ENCODE data around the gene RPA3.
A peak's percentile ranks its signal among the peaks of the same experiment; 100 is the strongest.

Gene RPA3

DNA sequence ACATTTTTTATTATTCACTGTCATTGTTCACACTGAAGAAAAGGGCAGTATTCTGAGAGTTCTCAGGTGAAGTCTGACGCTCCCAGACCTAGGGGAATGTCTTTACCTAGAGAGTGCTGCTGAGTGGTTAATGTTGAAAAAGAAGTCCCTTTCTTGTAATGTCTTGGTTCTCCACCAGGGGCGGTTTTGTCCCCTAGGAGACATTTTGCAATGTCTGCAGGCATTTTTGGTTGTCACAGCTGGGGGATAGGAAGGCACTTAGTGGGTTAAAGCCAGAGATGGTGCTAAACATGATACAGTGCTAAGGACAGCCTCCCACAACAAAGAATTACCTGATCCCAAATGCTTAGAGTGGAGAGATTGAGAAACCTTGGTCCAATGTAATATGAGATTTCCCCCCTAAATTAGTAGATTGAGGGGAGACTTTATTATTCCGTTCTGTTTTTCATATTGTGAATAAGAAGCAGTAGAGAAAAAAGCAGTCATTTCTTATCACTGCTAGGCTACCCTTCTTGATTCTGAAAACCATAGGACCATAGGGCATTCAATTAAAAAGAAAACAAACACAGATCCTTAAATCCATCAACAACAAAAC, 64.7 kb downstream of the RPA3 start:
- DNase-seq (ENCODE audit: low spot score), result peak; percentile 61

DNA sequence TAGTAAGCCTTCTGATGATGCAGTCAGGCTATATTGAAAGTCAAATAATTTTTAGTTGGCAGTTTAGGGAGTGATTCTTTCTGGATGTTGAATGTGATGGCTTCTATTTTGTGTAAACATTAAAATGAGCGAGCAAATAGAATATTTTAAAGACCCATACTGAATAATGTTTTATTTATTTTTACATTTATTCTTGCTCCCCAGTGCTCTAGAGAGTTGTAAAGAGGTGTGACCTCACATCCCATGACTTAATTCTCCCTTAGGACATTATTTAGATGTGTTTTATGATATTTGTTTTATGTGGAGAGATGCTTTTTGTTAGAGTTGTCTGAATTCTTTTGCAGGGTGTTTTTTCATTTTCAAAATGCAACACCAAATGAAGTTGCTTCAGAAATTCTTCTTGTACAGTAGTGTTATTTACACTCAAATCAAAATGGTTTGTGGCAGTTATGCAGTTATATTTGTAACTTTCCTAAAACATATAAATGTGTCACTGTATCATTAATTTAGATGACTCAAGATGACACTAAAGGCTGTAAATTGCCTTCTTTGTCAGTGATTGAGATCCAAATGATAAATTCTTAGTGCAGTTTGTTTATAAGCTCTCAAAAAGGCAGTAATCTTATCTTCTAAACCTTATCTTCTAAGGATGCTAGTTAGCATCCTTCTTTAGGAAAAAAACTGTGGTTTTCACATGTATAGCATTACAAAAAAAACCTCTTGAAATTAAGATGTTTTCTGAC, 65.4 kb downstream of the RPA3 start:
- DNase-seq (ENCODE audit: low spot score), result no peak

DNA sequence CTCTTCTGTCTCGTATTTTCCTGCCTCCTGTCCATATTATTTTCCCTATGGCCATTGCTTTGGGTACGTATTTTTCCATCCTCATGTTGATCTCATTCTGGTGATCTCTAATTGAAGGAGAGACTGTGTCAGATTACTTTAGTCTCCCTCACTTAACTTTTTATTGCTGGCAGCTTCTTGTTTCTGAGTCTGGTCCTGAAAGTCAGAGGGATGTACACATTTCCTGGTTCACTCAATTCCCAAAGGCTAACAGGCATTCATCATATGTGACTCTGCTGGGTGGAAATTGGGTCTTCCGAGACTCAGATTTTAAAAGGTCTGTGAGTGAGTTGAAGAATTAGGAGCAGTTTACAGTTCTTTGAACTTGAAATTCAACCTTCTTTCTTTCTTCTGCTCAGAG, 66.9 kb downstream of the RPA3 start:
- DNase-seq (ENCODE audit: low spot score), result no peak

DNA sequence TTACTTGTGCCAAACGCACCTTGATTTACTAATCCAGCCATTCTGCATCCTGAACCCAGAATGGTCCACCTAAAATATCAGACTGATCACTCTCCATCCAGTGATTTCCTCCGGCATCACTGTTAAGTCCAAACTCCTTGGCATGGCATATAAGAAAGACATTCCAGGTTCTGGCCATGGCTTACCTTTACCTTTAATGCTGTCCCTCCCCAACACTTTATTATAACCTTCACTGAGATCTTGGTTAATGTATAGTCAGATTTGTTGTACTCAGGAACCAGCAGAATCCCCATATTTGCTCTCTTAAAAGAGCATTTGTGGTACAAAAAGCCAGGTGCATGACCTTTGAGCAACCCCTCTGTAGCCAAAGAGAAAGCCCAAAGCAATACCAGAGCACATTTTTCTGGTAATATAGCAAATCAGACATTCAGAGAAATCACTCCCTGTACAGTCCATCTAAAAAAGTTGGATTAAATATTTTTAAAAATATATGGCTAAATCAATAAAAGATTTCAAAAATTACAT, 67.7 kb downstream of the RPA3 start:
- DNase-seq (ENCODE audit: low spot score), result no peak

- DNase-seq (ENCODE audit: low spot score), result no peak
Observed at GRCh38 chr7:7647495-7648036, 70.8 kb downstream of the RPA3 start.

GRCh38 chr7:7642081-7642480, 76.3 kb downstream of the RPA3 start:
- no peak for DNase-seq (ENCODE audit: low spot score)

DNA sequence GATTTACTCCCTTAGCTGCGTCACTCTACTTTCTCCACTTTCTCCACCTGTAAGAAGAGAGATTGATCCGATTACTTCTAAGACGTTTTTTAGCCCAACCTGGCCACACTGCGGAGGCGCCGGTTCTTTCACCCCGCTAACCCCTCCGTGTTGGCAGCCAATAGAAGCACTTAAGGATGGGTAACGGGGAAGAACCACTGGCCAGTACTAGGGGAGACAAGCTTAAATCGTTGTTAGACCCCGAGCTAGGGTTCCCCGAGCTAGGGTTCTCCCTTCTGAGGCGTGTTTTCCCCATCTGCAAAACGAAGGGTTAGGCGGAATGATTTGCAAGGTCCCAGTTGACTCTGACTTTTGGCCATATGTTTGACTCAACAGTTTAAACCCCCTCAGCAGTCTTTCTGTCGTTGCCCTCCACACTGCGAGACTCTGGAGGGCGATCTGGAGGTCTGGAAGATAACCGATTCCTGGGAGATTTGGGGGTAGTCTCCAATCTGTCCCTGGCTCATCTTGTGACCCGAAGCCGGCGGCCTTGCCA, 77.2 kb downstream of the RPA3 start:
- DNase-seq (ENCODE audit: low spot score), result no peak

- DNase-seq (ENCODE audit: low spot score), result peak; percentile 100
Observed at GRCh38 chr7:7640221-7641128, 77.9 kb downstream of the RPA3 start, which contains the start of gene UMAD1. Gene UMAD1, plus strand, starts transcription at chr7:7640752. Its CDS starts 32,620 bp downstream, at chr7:7673372.

- DNase-seq (ENCODE audit: low spot score), result no peak
Observed at GRCh38 chr7:7639847-7640220, 78.6 kb downstream of the RPA3 start.

DNA sequence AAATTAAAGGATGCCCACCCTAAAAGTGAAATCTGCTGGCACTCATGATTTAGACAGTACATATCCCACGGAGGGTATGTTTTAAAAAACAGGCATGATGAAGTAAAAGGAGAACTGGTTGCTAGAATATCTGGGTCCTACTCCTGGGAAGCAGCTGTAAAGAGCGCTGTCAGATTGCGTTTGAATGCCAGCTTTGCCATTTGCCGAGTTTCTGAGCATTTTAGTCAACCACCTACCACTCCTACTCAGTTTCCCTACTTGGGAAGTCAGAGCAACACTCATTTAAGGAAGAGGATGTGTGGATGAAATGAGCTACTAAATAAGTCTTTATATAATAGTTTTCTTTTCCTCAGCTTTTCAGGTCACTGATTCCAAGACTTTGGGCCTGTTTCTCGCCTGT, 79.0 kb downstream of the RPA3 start:
- DNase-seq (ENCODE audit: low spot score), result no peak

DNA sequence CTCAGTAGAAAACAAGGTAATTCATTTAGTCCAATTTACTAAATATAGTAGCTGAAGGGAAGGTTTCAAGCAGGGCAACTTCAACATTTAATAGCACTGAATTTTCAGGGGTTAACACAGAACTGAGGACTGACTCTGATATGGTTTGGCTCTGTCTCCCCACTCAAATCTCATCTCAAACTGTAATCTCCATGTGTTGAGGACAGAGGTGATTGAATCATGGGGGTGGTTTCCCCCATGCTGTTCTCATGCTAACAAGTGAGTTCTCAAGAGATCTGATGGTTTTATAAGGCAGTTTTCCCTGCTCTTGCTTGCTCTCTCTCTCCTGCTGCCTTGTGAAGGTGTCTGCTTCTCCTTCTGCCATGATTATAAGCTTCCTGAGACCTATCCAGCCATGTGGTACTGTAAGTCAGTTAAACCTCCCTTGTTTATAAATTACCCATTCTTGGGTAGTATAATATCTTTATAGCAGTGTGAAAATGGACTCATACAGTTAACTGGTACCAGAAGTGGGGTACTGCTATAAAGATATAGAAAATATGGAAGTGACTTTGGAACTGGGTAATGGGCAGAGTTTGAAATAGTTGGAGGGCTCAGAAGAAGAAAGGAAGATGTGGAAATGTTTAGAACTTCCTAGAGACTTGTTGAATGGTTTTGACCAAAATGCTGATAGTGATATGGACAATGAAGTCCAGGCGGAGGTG, 87.6 kb downstream of the RPA3 start:
- DNase-seq (ENCODE audit: low spot score), result no peak

DNA sequence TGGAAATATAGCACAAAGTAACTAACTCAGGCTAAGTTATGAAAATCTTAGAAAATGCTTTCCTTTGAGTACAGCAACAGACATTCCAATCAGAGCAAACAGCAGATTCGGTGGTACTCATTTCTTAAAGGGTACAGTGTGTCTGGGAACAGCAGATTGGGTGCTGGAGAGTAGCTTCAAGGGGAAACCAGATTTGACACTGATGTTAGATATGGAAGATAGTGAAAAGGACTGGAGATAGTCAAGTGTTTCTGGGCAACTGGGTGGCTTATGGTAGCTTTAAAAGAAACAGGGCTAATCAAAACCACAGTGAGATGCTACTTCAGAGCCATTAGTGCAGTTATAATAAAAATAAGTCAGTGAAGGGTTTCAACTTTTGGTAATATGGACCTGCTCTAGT, 89.9 kb downstream of the RPA3 start:
- DNase-seq (ENCODE audit: low spot score), result peak; percentile 61

DNA sequence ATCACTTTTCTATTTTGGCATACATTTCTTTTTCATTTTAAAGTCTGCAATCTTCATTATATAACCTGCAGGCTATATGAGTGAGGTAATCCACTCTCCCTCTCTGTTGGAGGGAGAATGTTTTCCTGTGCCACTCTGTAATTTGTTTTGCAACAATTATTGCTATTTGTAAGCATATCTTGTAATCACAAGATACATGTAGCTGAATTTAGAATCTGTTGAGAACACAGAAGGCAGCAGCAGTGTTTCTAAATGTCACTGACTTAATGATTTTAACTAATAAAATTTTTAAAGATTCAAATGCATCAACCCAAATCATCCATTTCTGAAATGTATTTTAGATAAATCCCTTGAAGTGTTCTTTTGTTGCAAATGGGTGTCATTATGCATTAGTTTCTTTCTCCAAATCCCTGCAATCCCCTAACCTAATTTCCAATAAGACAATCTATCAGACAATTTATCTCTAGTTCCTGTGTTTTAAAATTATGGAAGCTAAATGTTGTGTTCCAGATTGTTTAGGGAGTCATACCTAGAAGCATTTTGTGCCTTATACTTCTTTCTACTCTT, 97.7 kb downstream of the RPA3 start:
- DNase-seq (ENCODE audit: low spot score), result peak; percentile 74

- no peak for DNase-seq (ENCODE audit: low spot score)
Observed at GRCh38 chr7:7620236-7620635, 98.2 kb downstream of the RPA3 start.

DNA sequence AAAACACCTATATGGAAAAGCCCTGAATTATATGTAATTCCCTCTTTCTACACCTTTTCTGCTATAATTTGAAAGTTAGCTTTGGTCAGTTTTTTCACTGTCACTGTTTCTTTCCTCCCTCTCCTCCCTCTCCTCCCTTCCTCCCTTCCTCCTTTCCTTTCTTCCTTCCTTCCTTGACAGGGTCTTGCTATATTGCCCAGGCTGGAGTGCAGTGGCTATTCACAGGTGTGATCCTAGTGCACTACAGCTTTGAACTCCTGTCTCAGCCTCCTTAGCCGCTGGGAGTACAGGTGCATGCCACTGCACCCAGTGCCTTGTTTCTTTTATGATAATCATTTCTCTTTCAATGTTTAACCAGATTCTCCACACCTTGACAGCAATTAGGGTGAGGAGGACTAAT, 100.0 kb downstream of the RPA3 start:
- no peak for DNase-seq (ENCODE audit: low spot score)

DNA sequence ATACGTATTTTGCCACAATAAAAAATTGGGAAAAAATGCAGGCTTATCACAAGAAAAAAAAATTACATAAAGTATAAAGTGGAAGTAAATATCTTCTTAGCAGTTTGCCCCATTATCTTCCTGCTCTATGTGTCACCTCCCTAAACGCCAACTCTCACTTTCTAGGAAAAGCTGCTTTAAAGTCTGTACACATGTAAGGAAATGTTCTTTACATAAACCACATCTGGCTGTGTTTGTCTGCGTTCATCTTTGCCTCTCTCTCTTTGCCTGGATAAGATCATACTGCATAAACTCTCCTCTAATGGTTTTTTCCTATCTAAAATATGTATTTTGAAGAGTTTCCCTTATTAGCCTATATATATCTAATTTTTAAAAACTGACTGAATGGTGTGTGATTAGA, 100.9 kb downstream of the RPA3 start:
- no peak for DNase-seq (ENCODE audit: low spot score)

GRCh38 chr7:7614018-7614741, 104.2 kb downstream of the RPA3 start:
- no peak for DNase-seq (ENCODE audit: low spot score)

GRCh38 chr7:7613210-7613609, 105.2 kb downstream of the RPA3 start:
- DNase-seq (ENCODE audit: low spot score), result no peak

DNA sequence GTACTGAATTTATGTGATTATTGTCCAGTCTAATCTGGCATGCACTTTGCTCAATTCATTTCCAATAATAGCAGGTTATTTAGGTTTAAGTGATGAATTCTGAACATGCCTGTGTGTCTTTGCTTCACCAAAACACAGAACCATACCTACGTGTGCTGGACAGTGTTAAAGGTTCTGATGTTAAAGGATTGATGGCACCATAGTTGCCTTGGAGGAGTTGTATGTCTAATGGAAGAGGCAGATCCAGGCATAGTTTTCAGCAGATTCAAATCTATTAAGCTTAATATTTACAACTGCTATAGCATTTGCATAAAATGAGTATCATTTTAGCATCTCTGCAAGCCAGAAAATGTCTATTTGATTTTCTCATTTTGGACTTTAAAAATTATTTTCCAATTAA, 105.9 kb downstream of the RPA3 start:
- no peak for DNase-seq (ENCODE audit: low spot score)

- DNase-seq (ENCODE audit: low spot score), result no peak
Observed at GRCh38 chr7:7609330-7609729, 109.1 kb downstream of the RPA3 start.
